GM10266 (cell line): Measurements from ENCODE around the gene TRIM49.
"Not testable (repeated sequence)": the region's sequence is repeated elsewhere in the genome, so short reads cannot be mapped to it uniquely, and the experiment has no call there.

ENCODE experiments used
- DNase-seq: peaks from one replicate; pipeline ENCODE4 v3.0.0; 2012; ENCODE audit errors: extremely low spot score

The TRIM49 gene

GRCh38 chr11:89808475-89808874 is at the start of gene TRIM49:
TSS of gene TRIM49 (minus strand) at chr11:89808575. CDS start at chr11:89804469, 4,106 bp downstream.
- not testable (repeated sequence) for DNase-seq

- not testable (repeated sequence) for DNase-seq
Measured at GRCh38 chr11:89826694-89827093, 18.3 kb upstream of the TRIM49 start.

GRCh38 chr11:89820008-89820407 is 11.6 kb upstream of the TRIM49 start:
- not testable (repeated sequence) for DNase-seq

- not testable (repeated sequence) for DNase-seq
Measured at GRCh38 chr11:89813535-89813934, 5.2 kb upstream of the TRIM49 start.

- not testable (repeated sequence) for DNase-seq
Measured at GRCh38 chr11:89787506-89788063, 20.8 kb downstream of the TRIM49 start.

GRCh38 chr11:89785726-89786125 is 22.6 kb downstream of the TRIM49 start:
- DNase-seq = not testable (repeated sequence)

- DNase-seq = not testable (repeated sequence)
Measured at GRCh38 chr11:89750822-89751221, 57.6 kb downstream of the TRIM49 start.
